ENCODE results near the gene MTUS2. TPM values are rescaled to one million over a fixed set of nuclear protein-coding genes. Genes with fewer than 3 reads are reported as not detected.

The MTUS2 gene
- total RNA-seq, 1 donor from 2014 or later: 0.08 TPM

GRCh38 chr13:29103065-29103800 lies 283.1 kb downstream of the MTUS2 start:
- no peak for DNase-seq (ENCODE audit: low read depth)

GRCh38 chr13:29104461-29104860 lies 284.3 kb downstream of the MTUS2 start:
- DNase-seq (ENCODE audit: low read depth): no peak

- no peak for DNase-seq (ENCODE audit: low read depth)
These were observed 285.6 kb downstream of the MTUS2 start for GRCh38 chr13:29105779-29106178.

- DNase-seq (ENCODE audit: low read depth): no peak
These were observed 286.5 kb downstream of the MTUS2 start for GRCh38 chr13:29106651-29107050.

GRCh38 chr13:29108068-29108786 lies 288.1 kb downstream of the MTUS2 start:
- DNase-seq (ENCODE audit: low read depth): no peak

GRCh38 chr13:29109987-29110386 lies 289.8 kb downstream of the MTUS2 start:
- DNase-seq (ENCODE audit: low read depth): no peak

GRCh38 chr13:29111446-29111845 lies 291.3 kb downstream of the MTUS2 start:
- no peak for DNase-seq (ENCODE audit: low read depth)

GRCh38 chr13:29115842-29116241 lies 295.7 kb downstream of the MTUS2 start:
- no peak for DNase-seq (ENCODE audit: low read depth)

- no peak for DNase-seq (ENCODE audit: low read depth)
These were observed 297.5 kb downstream of the MTUS2 start for GRCh38 chr13:29117663-29118062.

GRCh38 chr13:29118471-29118870 lies 298.3 kb downstream of the MTUS2 start:
- no peak for DNase-seq (ENCODE audit: low read depth)

GRCh38 chr13:29125191-29125933 lies 305.2 kb downstream of the MTUS2 start:
- DNase-seq (ENCODE audit: low read depth): no peak

- no peak for DNase-seq (ENCODE audit: low read depth)
These were observed 305.8 kb downstream of the MTUS2 start for GRCh38 chr13:29125934-29126424.

- DNase-seq (ENCODE audit: low read depth): no peak
These were observed 309.5 kb downstream of the MTUS2 start for GRCh38 chr13:29129616-29130015.

GRCh38 chr13:29131159-29131558 lies 311.0 kb downstream of the MTUS2 start:
- no peak for DNase-seq (ENCODE audit: low read depth)

- DNase-seq (ENCODE audit: low read depth): no peak
These were observed 311.9 kb downstream of the MTUS2 start for GRCh38 chr13:29131881-29132668.

GRCh38 chr13:29136341-29136740 lies 316.2 kb downstream of the MTUS2 start:
- DNase-seq (ENCODE audit: low read depth): no peak

- no peak for DNase-seq (ENCODE audit: low read depth)
These were observed 316.9 kb downstream of the MTUS2 start for GRCh38 chr13:29137016-29137415.

GRCh38 chr13:29137995-29138394 lies 317.9 kb downstream of the MTUS2 start:
- DNase-seq (ENCODE audit: low read depth): no peak

GRCh38 chr13:29140277-29140676 lies 320.1 kb downstream of the MTUS2 start:
- peak; percentile 40 for DNase-seq (ENCODE audit: low read depth)

GRCh38 chr13:29143847-29144246 lies 323.7 kb downstream of the MTUS2 start:
- DNase-seq (ENCODE audit: low read depth): no peak

- no peak for DNase-seq (ENCODE audit: low read depth)
These were observed 334.3 kb downstream of the MTUS2 start for GRCh38 chr13:29154390-29154789.
